Transverse colon (tissue), 4 donors: ENCODE results near the gene KRT26. TPM values are rescaled to one million over a fixed set of nuclear protein-coding genes. Genes with fewer than 3 reads are reported as not detected.
"Not testable (repeated sequence)": the region's sequence is repeated elsewhere in the genome, so short reads cannot be mapped to it uniquely, and the experiment has no call there.

Source experiments
- DNase-seq: peaks from one replicate; pipeline ENCODE4 v3.0.0-alpha.2; 2019
- H3K27ac ChIP-seq, 4 donors: fragments of 200-600 bp; sonication (generic); 2 replicates each; pipeline ENCODE4 v1.5.1; 2016 to 2018; ENCODE audit warnings: inconsistent platforms in 4 of 4
- H3K27me3 ChIP-seq: fragments of 200-600 bp; sonication (generic); 2 replicates; pipeline ENCODE4 v1.5.1; 2017; ENCODE audit warnings: inconsistent platforms
- H3K36me3 ChIP-seq, 4 donors: fragments of 200-600 bp; sonication (generic); 2 replicates each; pipeline ENCODE4 v1.5.1; 2017 to 2019; ENCODE audit warnings: inconsistent platforms in 4 of 4
- H3K4me1 ChIP-seq, 4 donors: fragments of 200-600 bp; sonication (generic); 2 replicates each; pipeline ENCODE4 v1.5.1; 2017 to 2020; ENCODE audit warnings: inconsistent platforms in 4 of 4
- H3K4me3 ChIP-seq, 4 donors: fragments of 200-600 bp; sonication (generic); 1 replicate in 1 of 4; 2 replicates in 3 of 4; pipeline versions ENCODE4 v1.5.1 to v1.6.1; 2017 to 2019; ENCODE audit warnings: inconsistent platforms in 4 of 4
- H3K9me3 ChIP-seq, 2 donors: fragments of 200-600 bp; sonication (generic); 2 replicates each; pipeline ENCODE4 v1.5.1; 2017 to 2019; ENCODE audit warnings: inconsistent platforms in 2 of 2
- CTCF ChIP-seq, 5 experiments: fragments of 200-600 bp in 3 of 5; fragments of 450-650 bp in 2 of 5; sonication (generic) in 3 of 5; IDR thresholded peaks; 1 replicate in 2 of 5; 2 replicates in 3 of 5; pipeline ENCODE4 v1.5.1; 2016 to 2017; ENCODE audit warnings: antibody characterized with exemption in 5 of 5, inconsistent platforms in 3 of 5, mild to moderate bottlenecking in 2 of 5, moderate library complexity in 1 of 5
- EP300 ChIP-seq: sonication (generic); formaldehyde crosslinking; IDR thresholded peaks from one replicate; pipeline ENCODE4 v1.6.1; 2017; ENCODE audit warnings: antibody characterized with exemption, low read depth
- POLR2A ChIP-seq: fragments of 450-650 bp; IDR thresholded peaks from one replicate; pipeline ENCODE4 v1.6.1; 2016; ENCODE audit warnings: antibody characterized with exemption, mild to moderate bottlenecking, moderate library complexity
- POLR2AphosphoS5 ChIP-seq, 3 donors: sonication (generic); formaldehyde crosslinking; IDR thresholded peaks; one replicate each; pipeline ENCODE4 v1.6.1; 2016; ENCODE audit warnings: antibody characterized with exemption in 3 of 3
- WGBS, 2 donors: methylation state at CpG; one replicate each; pipeline ENCODE4 v1.1.5; 2018; ENCODE audit warnings: low coverage in 1 of 2; 5-methylcytosine and 5-hydroxymethylcytosine counted together
- in situ Hi-C, 4 donors: fragments of 200-750 bp; cut with MboI; loops; one replicate each; pipeline versions ENCODE4 v1.15.0 to v1.15.1; 2017; ENCODE audit warnings: low sequenced_read_pairs in 3 of 4, low pct_ligation_motif_present in 1 of 4, low pct_unique_long_range_greater_than_20kb in 1 of 4
- intact Hi-C: fragments of 100-400 bp; cut with DNase I; formaldehyde crosslinking; loops from one replicate; pipeline ENCODE4 v1.15.1; 2023; ENCODE audit warnings: low total_unique reads
- total RNA-seq, 4 donors: library from RNA; depleted of rRNA; stranded (reverse); fragments of >200 nt; gene quantifications; one replicate each; pipeline ENCODE4 v1.1.0, GENCODE V29; 2016

The KRT26 gene
- total RNA-seq, 4 donors from 2014 or later, result not detected

GRCh38 chr17:40815381-40815780 lies 43.4 kb upstream of the KRT26 start:
- WGBS, 2 donors, result 94 to 100% methylated on average over 1 of the region's 1 CpG
- intact Hi-C loops, result no loop called here
- H3K27ac ChIP-seq, result no peak overlapping the region
- peaks cover 0 to 10% (median 0%) of the 10 kb centered on the region in 4 donors for H3K36me3 ChIP-seq
- TF ChIP-seq EP300, result no peak
- no peak for TF ChIP-seq POLR2AphosphoS5 (IDR thresholded peaks at IDR 0.05)
- no peak for TF ChIP-seq POLR2A
- no peak for TF ChIP-seq CTCF (IDR thresholded peaks at IDR 0.05)
- in situ Hi-C loops, result loop anchor here in 3 of 4 donors (25.0 kb wide), 2 partner anchors 522 to 847 kb away; no protein-coding TSS in a partner anchor
- peaks cover 0 to 18% (median 5%) of the 10 kb centered on the region in 4 donors for H3K4me1 ChIP-seq
- H3K4me3 ChIP-seq, result no peak overlapping the region
- H3K27me3 ChIP-seq, result peaks cover 46% of the 10 kb centered on the region
- no peak for DNase-seq
- H3K9me3 ChIP-seq, result no peaks in the 10 kb centered on the region

GRCh38 chr17:40814657-40815056 lies 42.7 kb upstream of the KRT26 start:
- H3K27ac ChIP-seq, intact Hi-C loops, H3K9me3 ChIP-seq, H3K36me3 ChIP-seq, H3K4me3 ChIP-seq, DNase-seq: not testable (repeated sequence)
- H3K4me1 ChIP-seq, result peaks cover 0 to 15% (median 5%) of the 10 kb centered on the region in 4 donors
- H3K27me3 ChIP-seq, result peaks cover 53% of the 10 kb centered on the region
- in situ Hi-C loops, result loop anchor here in 3 of 4 donors (25.0 kb wide), 2 partner anchors 523 to 848 kb away; no protein-coding TSS in a partner anchor
- 75 to 83% methylated on average over 2 to 3 of the region's 3 CpGs for WGBS, 2 donors

GRCh38 chr17:40813804-40814203 lies 41.8 kb upstream of the KRT26 start:
- WGBS, 2 donors, result 64 to 68% methylated on average over 4 of the region's 4 CpGs
- intact Hi-C loops (no loop called here), in situ Hi-C loops (loop anchor here in 3 of 4 donors (25.0 kb wide), 2 partner anchors 523 to 848 kb away; no protein-coding TSS in a partner anchor)
- no peak for DNase-seq
- TF ChIP-seq EP300, result no peak
- TF ChIP-seq CTCF (IDR thresholded peaks at IDR 0.05), result no peak
- no peak for TF ChIP-seq POLR2AphosphoS5 (IDR thresholded peaks at IDR 0.05)
- TF ChIP-seq POLR2A, result no peak
- Histone ChIP-seq H3K36me3 (peaks cover 0 to 10% (median 0%) of the 10 kb centered on the region in 4 donors), H3K9me3 (no peaks in the 10 kb centered on the region), H3K4me1 (peaks cover 0 to 9% (median 5%) of the 10 kb centered on the region in 4 donors), H3K4me3 (no peak overlapping the region), H3K27me3 (peaks cover 61% of the 10 kb centered on the region), H3K27ac (no peak overlapping the region)

GRCh38 chr17:40812639-40813038 lies 40.6 kb upstream of the KRT26 start:
- DNase-seq, result no peak
- peaks cover 0 to 6% (median 0%) of the 10 kb centered on the region in 4 donors for H3K36me3 ChIP-seq
- peaks cover 0 to 1% (median under 1%) of the 10 kb centered on the region in 4 donors for H3K4me1 ChIP-seq
- no peak overlapping the region for H3K4me3 ChIP-seq
- 78 to 84% methylated on average over 3 of the region's 3 CpGs for WGBS, 2 donors
- in situ Hi-C loops, result loop anchor here in 3 of 4 donors (25.0 kb wide), 2 partner anchors 525 to 850 kb away; no protein-coding TSS in a partner anchor
- peaks cover 73% of the 10 kb centered on the region for H3K27me3 ChIP-seq
- no peak overlapping the region for H3K27ac ChIP-seq
- intact Hi-C loops, result no loop called here
- no peaks in the 10 kb centered on the region for H3K9me3 ChIP-seq
- no peak for TF ChIP-seq EP300
- no peak for TF ChIP-seq CTCF (IDR thresholded peaks at IDR 0.05)
- no peak for TF ChIP-seq POLR2A
- TF ChIP-seq POLR2AphosphoS5 (IDR thresholded peaks at IDR 0.05), result no peak

GRCh38 chr17:40810494-40810893 lies 38.5 kb upstream of the KRT26 start:
- no peak for DNase-seq
- Histone ChIP-seq H3K4me1 (no peaks in the 10 kb centered on the region), H3K9me3 (no peaks in the 10 kb centered on the region), H3K36me3 (no peaks in the 10 kb centered on the region), H3K27ac (no peak overlapping the region), H3K27me3 (peaks cover 92% of the 10 kb centered on the region), H3K4me3 (no peak overlapping the region)
- WGBS, 2 donors, result 58 to 59% methylated on average over 6 of the region's 6 CpGs
- no peak for TF ChIP-seq POLR2AphosphoS5 (IDR thresholded peaks at IDR 0.05)
- no peak for TF ChIP-seq POLR2A
- TF ChIP-seq EP300, result no peak
- TF ChIP-seq CTCF (IDR thresholded peaks at IDR 0.05), result no peak
- intact Hi-C loops, result no loop called here
- in situ Hi-C loops, result loop anchor here in 3 of 4 donors (25.0 kb wide), 2 partner anchors 527 to 852 kb away; no protein-coding TSS in a partner anchor
